HepG2 (cell line): ENCODE measurements around the gene NOSIP. TPM values are rescaled to one million over a fixed set of nuclear protein-coding genes. Genes with fewer than 3 reads are reported as not detected.

Experiments
- ATAC-seq: fragments of 200-7000 bp; cut with Tn5 transposase; 3 replicates; pipeline ENCODE4 v1.9.1; 2020; ENCODE audit warnings: mild to moderate bottlenecking, moderate library complexity
- BruUV-seq: library from RNA; stranded (reverse); fragments of 400-500 nt; replicated peaks from 2 replicates; lab custom pipeline; 2021; lab: Mats Ljungman, UMichigan
- CTCF ChIA-PET: fragments of 300-600 bp; formaldehyde crosslinking; extraction: SDS; loops from one replicate; lab custom pipeline; 2021; ENCODE audit warnings: low total read pairs, inconsistent platforms, low intra/inter-chr PET ratio; lab: Yijun Ruan, JAX
- POLR2A ChIA-PET: fragments of 350-600 bp; sonication (Branson Sonifier 250); formaldehyde crosslinking; loops from one replicate; lab custom pipeline; 2020; ENCODE audit warnings: antibody characterized with exemption, inconsistent platforms; lab: Yijun Ruan, JAX
- DNase-seq: peaks from one replicate; pipeline ENCODE4 v3.0.0-alpha.2; 2015; ENCODE audit warnings: low spot score
- FAIRE-seq: peaks from 3 replicates; lab custom pipeline; 2011; peaks lifted over from hg19 to GRCh38; lab: Jason Lieb, UNC
- H2AFZ ChIP-seq: one replicate; pipeline ENCODE4 v1.6.1; 2011; ENCODE audit warnings: low read length, inconsistent platforms
- H3K27ac ChIP-seq: fragments of 300-600 bp; 3 replicates; pipeline ENCODE4 v1.8.0; 2011; ENCODE audit warnings: mixed run types, mild to moderate bottlenecking, mixed read lengths, low read length, inconsistent platforms; ENCODE audit not compliant: insufficient read depth; ENCODE audit errors: extremely low read length
- H3K27me3 ChIP-seq, 2 experiments: fragments of 200-600 bp in 1 of 2; 2 replicates in 1 of 2; 3 replicates in 1 of 2; pipeline versions ENCODE4 v1.6.0 to v1.8.0; 2011; ENCODE audit warnings: low read length in 2 of 2, mild to moderate bottlenecking in 2 of 2, moderate library complexity in 2 of 2, inconsistent platforms in 1 of 2; ENCODE audit not compliant: insufficient read depth in 2 of 2, control insufficient read depth in 1 of 2
- H3K36me3 ChIP-seq, 2 experiments: fragments of 200-600 bp in 1 of 2; replicated peaks in 1 of 2; 2 replicates in 1 of 2; 3 replicates in 1 of 2; pipeline versions ENCODE4 v1.5.1 to v1.8.0; 2011; ENCODE audit warnings: low read length in 2 of 2, inconsistent platforms in 1 of 2; ENCODE audit not compliant: insufficient read depth in 2 of 2, control insufficient read depth in 1 of 2
- H3K4me1 ChIP-seq: 2 replicates; pipeline ENCODE4 v1.5.1; 2012; ENCODE audit warnings: low read length, inconsistent platforms; ENCODE audit not compliant: insufficient read depth
- H3K4me2 ChIP-seq: 2 replicates; pipeline ENCODE4 v1.6.0; 2011; ENCODE audit warnings: low read depth, low read length, inconsistent platforms
- H3K4me3 ChIP-seq, 3 experiments: fragments of 200-600 bp in 1 of 3; sonication (generic), shearing (Covaris generic) in 1 of 3; replicated peaks in 1 of 3; 2 replicates each; pipeline ENCODE4 v1.5.1; 2011 to 2016; ENCODE audit warnings: low read length in 3 of 3, inconsistent platforms in 2 of 3, low read depth in 2 of 3, mild to moderate bottlenecking in 2 of 3, control low read depth in 1 of 3, mixed read lengths in 1 of 3; ENCODE audit not compliant: insufficient read depth in 1 of 3
- H3K79me2 ChIP-seq: one replicate; pipeline ENCODE4 v1.6.1; 2011; ENCODE audit warnings: low read length, inconsistent platforms; ENCODE audit not compliant: insufficient read depth
- H3K9ac ChIP-seq: 2 replicates; pipeline ENCODE4 v1.6.0; 2011; ENCODE audit warnings: mild to moderate bottlenecking, low read depth, low read length, inconsistent platforms; ENCODE audit not compliant: insufficient read depth
- H3K9me3 ChIP-seq: 2 replicates; pipeline ENCODE4 v1.5.1; 2012; ENCODE audit warnings: mild to moderate bottlenecking, low read length
- H4K20me1 ChIP-seq: 2 replicates; pipeline ENCODE4 v1.6.0; 2011; ENCODE audit warnings: inconsistent platforms, mild to moderate bottlenecking, low read length, moderate library complexity; ENCODE audit not compliant: insufficient read depth
- AKAP8 ChIP-seq: sonication (generic); formaldehyde crosslinking; IDR thresholded peaks from 2 replicates; pipeline ENCODE4 v1.5.1; 2020; ENCODE audit warnings: mild to moderate bottlenecking, missing genetic modification reagents
- GABPA ChIP-seq, 2 experiments: IDR thresholded peaks; 2 replicates each; pipeline ENCODE4 v1.6.1; 2011 to 2016; ENCODE audit warnings: low read depth in 2 of 2, low read length in 1 of 2, missing biosample characterization in 1 of 2, missing genetic modification characterization in 1 of 2
- POLR2AphosphoS5 ChIP-seq: IDR thresholded peaks from 2 replicates; pipeline ENCODE4 v1.6.1; 2012; ENCODE audit warnings: low read depth, low read length
- SIN3A ChIP-seq: IDR thresholded peaks from 2 replicates; pipeline ENCODE4 v1.6.1; 2011; ENCODE audit warnings: low read depth, mild to moderate bottlenecking, control low read depth, low read length, borderline replicate concordance
- TFDP2 ChIP-seq: sonication (generic); formaldehyde crosslinking; IDR thresholded peaks from 2 replicates; pipeline ENCODE4 v1.4.0; 2020; ENCODE audit warnings: missing genetic modification reagents
- ZBTB26 ChIP-seq: IDR thresholded peaks from 2 replicates; pipeline ENCODE4 v1.6.1; 2016; ENCODE audit warnings: missing compliant biosample characterization, missing genetic modification reagents, borderline replicate concordance
- ZC3H4 ChIP-seq: sonication (generic); formaldehyde crosslinking; IDR thresholded peaks from 2 replicates; pipeline ENCODE4 v1.4.0; 2020; ENCODE audit warnings: missing genetic modification reagents, borderline replicate concordance
- ZFP62 ChIP-seq: sonication (generic); formaldehyde crosslinking; IDR thresholded peaks from 2 replicates; pipeline ENCODE4 v1.4.0; 2020; ENCODE audit warnings: missing genetic modification reagents
- ZHX2 ChIP-seq, 2 experiments: sonication (generic) in 1 of 2; formaldehyde crosslinking in 1 of 2; IDR thresholded peaks; 2 replicates each; pipeline versions ENCODE4 v1.6.1 to v1.9.0; 2014 to 2022; ENCODE audit warnings: antibody characterized with exemption in 1 of 2, borderline replicate concordance in 1 of 2, inconsistent platforms in 1 of 2, low read depth in 1 of 2, missing genetic modification reagents in 1 of 2
- ZXDC ChIP-seq: sonication (generic); formaldehyde crosslinking; IDR thresholded peaks from 2 replicates; pipeline ENCODE4 v1.5.0; 2020; ENCODE audit warnings: mild to moderate bottlenecking, missing genetic modification reagents
- WGBS: methylation state at CpG from one replicate; pipeline ENCODE4 v1.1.6; 2017; ENCODE audit warnings: low lambda C conversion rate; 5-methylcytosine and 5-hydroxymethylcytosine counted together
- in situ Hi-C: cut with HindIII; loops from 2 replicates; pipeline ENCODE4 v1.10.0; 2017; ENCODE audit warnings: low pct_unique_long_range_greater_than_20kb; ENCODE audit not compliant: extremely low pct_ligation_motif_present
- intact Hi-C: fragments of 100-400 bp; cut with micrococcal nuclease; formaldehyde crosslinking; loops from one replicate; pipeline ENCODE4 v1.10.0; 2022; ENCODE audit not compliant: unreplicated experiment
- polyA plus RNA-seq, 8 experiments: library from polyadenylated mRNA; depleted of rRNA in 3 of 8; stranded (reverse) in 7 of 8; unstranded in 1 of 8; fragments of >200 nt; fragmentation: Illumina TruSeq in 4 of 8; extraction: Trizol in 4 of 8; gene quantifications; 2 replicates each; pipeline versions ENCODE4 v1.2.1 to v1.2.3, GENCODE V29; 2011 to 2016; ENCODE audit warnings: low read depth in 4 of 8, missing spikeins in 1 of 8, mixed read lengths in 1 of 8; ENCODE audit not compliant: insufficient read depth in 1 of 8
- total RNA-seq, 5 experiments: library from RNA; depleted of rRNA; stranded (reverse); fragments of >200 nt; fragmentation: Illumina TruSeq; extraction: Trizol; gene quantifications; 2 replicates each; pipeline ENCODE4 v1.2.3, GENCODE V29; 2016; ENCODE audit warnings: low read depth in 1 of 5

Gene NOSIP
- total and polyA plus RNA-seq, 2 of the 13 experiments (the other 11 are each of a cell fraction or from before 2014, with no cell fraction given): 54.3 to 78.0 TPM

GRCh38 chr19:49590971-49591730, 10.8 kb upstream of the NOSIP start, which contains the start of gene PRR12:
Gene PRR12 (plus strand): TSS chr19:49591182. CDS start chr19:49591655, 473 bp downstream.
- peak within 1 kb of the TSS; percentile 89 to 97 (median 91) for H3K4me3 ChIP-seq
- DNase-seq: peak; percentile 61
- H4K20me1 ChIP-seq: 0 out of 2 replicates have a peak, but pooled peaks cover 5% of the 10 kb centered on the region
- peak within 1 kb of the TSS; percentile 94 for H3K9ac ChIP-seq
- intact Hi-C loops (loop anchor here (1.0 kb wide), 1 partner anchor 49 kb away; the partner anchor contains the start of gene RRAS), in situ Hi-C loops (loop anchor here (10.0 kb wide), 1 partner anchor 84 kb away; the partner anchor contains the start of gene PRMT1)
- POLR2A ChIA-PET: interaction anchor here (1.1 to 4.2 kb wide), 8 partner anchors 11 to 102 kb away, joined by 3 to 58 read pairs (median 4); partner anchors contain the start of genes FCGRT, NOSIP, PRMT1 and PRRG2
- peak within 1 kb of the TSS; percentile 97 for H3K4me2 ChIP-seq
- peaks cover 28% of the 10 kb centered on the region for H3K4me1 ChIP-seq
- CTCF ChIA-PET: no interaction called here
- BruUV-seq: no TSS peak
- no peaks in the 10 kb centered on the region; a peak in 1 of 5 replicates for H3K27me3 ChIP-seq
- no peaks in the 10 kb centered on the region for H3K9me3 ChIP-seq
- no peak for FAIRE-seq
- peak within 1 kb of the TSS; percentile 92 for H3K27ac ChIP-seq
- ATAC-seq: peak; percentile 56
- peaks cover 1 to 14% of the 10 kb centered on the region in 2 experiments; a peak in 4 of 5 replicates for H3K36me3 ChIP-seq
- H3K79me2 ChIP-seq: peaks cover 15% of the 10 kb centered on the region
- 4% methylated on average over 41 of the region's 66 CpGs for WGBS
- no peak within 1 kb of the TSS for H2AFZ ChIP-seq
- no peak for TF ChIP-seq ZXDC (CRISPR knock-in tag)
- TF ChIP-seq GABPA (IDR thresholded peaks at IDR 0.05; ENCODE audit: low read depth, low read length): peak; percentile 13; the same call in 1 of the 2 replicates
- TF ChIP-seq GABPA (CRISPR knock-in tag; IDR thresholded peaks at IDR 0.05; ENCODE audit: low read depth): peak; percentile 42; the same call in 1 of the 2 replicates
- TF ChIP-seq ZHX2 (IDR thresholded peaks at IDR 0.05; ENCODE audit: low read depth): no peak
- no peak for TF ChIP-seq ZHX2 (CRISPR knock-in tag; IDR thresholded peaks at IDR 0.05; ENCODE audit: borderline replicate concordance)
- TF ChIP-seq ZBTB26 (CRISPR knock-in tag): no peak
- peak; percentile 71 for TF ChIP-seq POLR2AphosphoS5
- no peak for TF ChIP-seq ZFP62 (CRISPR knock-in tag)
- TF ChIP-seq TFDP2: peak; percentile 2; the same call in 1 of the 2 replicates
- no peak for TF ChIP-seq SIN3A
- no peak for TF ChIP-seq AKAP8 (CRISPR knock-in tag)
- peak; percentile 5; the same call in 1 of the 2 replicates for TF ChIP-seq ZC3H4 (CRISPR knock-in tag)
